ENCODE results near the gene NLRP1.
A peak's percentile ranks its signal among the peaks of the same experiment; 100 is the strongest.

DNA sequence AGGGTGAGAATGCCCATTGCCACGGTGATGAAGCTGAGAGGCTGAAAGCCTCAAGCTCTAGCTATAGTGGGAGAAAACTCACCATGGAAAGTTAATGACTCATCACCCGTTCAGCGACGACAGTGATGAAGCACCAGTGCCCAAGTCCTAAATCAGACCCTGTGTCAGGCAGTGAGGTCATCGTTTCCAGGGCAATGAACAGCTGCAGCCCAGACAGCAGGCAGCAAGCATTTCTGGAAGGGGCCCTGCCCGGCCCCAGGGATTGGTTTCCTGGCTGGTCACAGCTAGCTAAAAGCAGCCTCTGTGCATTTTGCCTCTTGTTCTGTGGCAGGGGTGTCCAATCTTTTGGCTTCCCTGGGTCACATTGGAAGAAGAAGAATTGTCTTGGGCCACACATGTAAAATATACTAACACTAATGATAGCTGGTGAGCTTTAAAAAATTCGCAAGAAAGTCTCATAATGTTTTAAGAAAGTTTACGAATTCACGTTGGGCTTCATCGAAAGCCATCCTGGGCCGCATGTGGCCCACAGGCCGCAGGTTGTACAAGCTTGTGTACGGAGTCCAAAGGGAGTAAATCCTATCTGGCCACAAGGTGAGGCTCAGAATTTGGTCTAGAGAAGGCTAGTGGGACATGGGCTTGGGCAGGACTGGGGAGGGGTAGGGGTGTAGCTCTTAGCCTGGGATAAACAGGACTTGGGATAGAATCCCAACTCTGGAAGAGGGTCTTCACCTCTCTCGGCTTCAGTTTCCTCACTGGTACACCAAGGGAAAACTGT, 57.3 kb downstream of the NLRP1 start:
- TF ChIP-seq, protein P1, sequence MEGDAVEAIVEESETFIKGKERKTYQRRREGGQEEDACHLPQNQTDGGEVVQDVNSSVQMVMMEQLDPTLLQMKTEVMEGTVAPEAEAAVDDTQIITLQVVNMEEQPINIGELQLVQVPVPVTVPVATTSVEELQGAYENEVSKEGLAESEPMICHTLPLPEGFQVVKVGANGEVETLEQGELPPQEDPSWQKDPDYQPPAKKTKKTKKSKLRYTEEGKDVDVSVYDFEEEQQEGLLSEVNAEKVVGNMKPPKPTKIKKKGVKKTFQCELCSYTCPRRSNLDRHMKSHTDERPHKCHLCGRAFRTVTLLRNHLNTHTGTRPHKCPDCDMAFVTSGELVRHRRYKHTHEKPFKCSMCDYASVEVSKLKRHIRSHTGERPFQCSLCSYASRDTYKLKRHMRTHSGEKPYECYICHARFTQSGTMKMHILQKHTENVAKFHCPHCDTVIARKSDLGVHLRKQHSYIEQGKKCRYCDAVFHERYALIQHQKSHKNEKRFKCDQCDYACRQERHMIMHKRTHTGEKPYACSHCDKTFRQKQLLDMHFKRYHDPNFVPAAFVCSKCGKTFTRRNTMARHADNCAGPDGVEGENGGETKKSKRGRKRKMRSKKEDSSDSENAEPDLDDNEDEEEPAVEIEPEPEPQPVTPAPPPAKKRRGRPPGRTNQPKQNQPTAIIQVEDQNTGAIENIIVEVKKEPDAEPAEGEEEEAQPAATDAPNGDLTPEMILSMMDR (IDR thresholded peaks at IDR 0.05) = no peak
- TF ChIP-seq EP300 (IDR thresholded peaks at IDR 0.05) = no peak
- TF ChIP-seq POLR2AphosphoS5 (IDR thresholded peaks at IDR 0.05) = peak; percentile 24 to 39
- TF ChIP-seq POLR2A (IDR thresholded peaks at IDR 0.05; ENCODE audit: low read depth) = no peak
